ENCODE measurements around the gene PTGER1.

DNA sequence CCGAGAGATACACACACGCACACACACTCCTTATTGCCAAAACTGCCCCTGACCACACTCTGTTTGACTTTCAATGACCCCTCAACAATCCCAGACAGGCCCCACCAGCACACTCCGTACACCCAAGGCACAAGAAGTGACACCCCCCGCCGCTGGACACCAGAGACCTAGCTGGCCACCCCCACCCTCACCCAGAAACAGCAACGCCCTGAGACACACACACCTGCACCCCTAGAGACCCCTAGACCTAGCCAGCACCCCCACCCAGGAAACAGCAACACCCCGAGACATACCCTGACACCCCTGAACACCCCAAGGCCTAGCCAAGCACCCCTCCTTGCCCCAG lies 1.1 kb upstream of the PTGER1 start:
- TF ChIP-seq, protein P1, sequence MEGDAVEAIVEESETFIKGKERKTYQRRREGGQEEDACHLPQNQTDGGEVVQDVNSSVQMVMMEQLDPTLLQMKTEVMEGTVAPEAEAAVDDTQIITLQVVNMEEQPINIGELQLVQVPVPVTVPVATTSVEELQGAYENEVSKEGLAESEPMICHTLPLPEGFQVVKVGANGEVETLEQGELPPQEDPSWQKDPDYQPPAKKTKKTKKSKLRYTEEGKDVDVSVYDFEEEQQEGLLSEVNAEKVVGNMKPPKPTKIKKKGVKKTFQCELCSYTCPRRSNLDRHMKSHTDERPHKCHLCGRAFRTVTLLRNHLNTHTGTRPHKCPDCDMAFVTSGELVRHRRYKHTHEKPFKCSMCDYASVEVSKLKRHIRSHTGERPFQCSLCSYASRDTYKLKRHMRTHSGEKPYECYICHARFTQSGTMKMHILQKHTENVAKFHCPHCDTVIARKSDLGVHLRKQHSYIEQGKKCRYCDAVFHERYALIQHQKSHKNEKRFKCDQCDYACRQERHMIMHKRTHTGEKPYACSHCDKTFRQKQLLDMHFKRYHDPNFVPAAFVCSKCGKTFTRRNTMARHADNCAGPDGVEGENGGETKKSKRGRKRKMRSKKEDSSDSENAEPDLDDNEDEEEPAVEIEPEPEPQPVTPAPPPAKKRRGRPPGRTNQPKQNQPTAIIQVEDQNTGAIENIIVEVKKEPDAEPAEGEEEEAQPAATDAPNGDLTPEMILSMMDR (IDR thresholded peaks at IDR 0.05 in 2 of 3, conservative IDR thresholded peaks at IDR 0.05 in 1 of 3; ENCODE audit: control insufficient read depth in 2 of 3, extremely low read depth in 1 of 3, insufficient read depth in 1 of 3, low read depth in 3 of 3, low read length in 3 of 3) = no peak
- TF ChIP-seq ZNF274 (IDR thresholded peaks at IDR 0.05; ENCODE audit: insufficient read depth, insufficient read length) (no peak), SP1 (IDR thresholded peaks at IDR 0.05; ENCODE audit: low read depth, low read length) (no peak), BACH1 (IDR thresholded peaks at IDR 0.05; ENCODE audit: borderline replicate concordance) (no peak), JUND (IDR thresholded peaks at IDR 0.05; ENCODE audit: low read depth, low read length) (no peak), EZH2 (IDR thresholded peaks at IDR 0.05; ENCODE audit: borderline replicate concordance, control insufficient read depth, low read depth, low read length) (no peak), EP300 (IDR thresholded peaks at IDR 0.05; ENCODE audit: borderline replicate concordance in 1 of 2, control insufficient read depth in 1 of 2, low read depth in 2 of 2, low read length in 2 of 2) (no peak), ZSCAN29 (IDR thresholded peaks at IDR 0.05) (no peak), GABPA (IDR thresholded peaks at IDR 0.05; ENCODE audit: low read depth) (no peak), CBX5 (IDR thresholded peaks at IDR 0.05; ENCODE audit: low read depth) (no peak)
- TF ChIP-seq, protein P2, sequence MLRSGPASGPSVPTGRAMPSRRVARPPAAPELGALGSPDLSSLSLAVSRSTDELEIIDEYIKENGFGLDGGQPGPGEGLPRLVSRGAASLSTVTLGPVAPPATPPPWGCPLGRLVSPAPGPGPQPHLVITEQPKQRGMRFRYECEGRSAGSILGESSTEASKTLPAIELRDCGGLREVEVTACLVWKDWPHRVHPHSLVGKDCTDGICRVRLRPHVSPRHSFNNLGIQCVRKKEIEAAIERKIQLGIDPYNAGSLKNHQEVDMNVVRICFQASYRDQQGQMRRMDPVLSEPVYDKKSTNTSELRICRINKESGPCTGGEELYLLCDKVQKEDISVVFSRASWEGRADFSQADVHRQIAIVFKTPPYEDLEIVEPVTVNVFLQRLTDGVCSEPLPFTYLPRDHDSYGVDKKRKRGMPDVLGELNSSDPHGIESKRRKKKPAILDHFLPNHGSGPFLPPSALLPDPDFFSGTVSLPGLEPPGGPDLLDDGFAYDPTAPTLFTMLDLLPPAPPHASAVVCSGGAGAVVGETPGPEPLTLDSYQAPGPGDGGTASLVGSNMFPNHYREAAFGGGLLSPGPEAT (IDR thresholded peaks at IDR 0.05; ENCODE audit: low read depth) = no peak
- TF ChIP-seq, protein P3, sequence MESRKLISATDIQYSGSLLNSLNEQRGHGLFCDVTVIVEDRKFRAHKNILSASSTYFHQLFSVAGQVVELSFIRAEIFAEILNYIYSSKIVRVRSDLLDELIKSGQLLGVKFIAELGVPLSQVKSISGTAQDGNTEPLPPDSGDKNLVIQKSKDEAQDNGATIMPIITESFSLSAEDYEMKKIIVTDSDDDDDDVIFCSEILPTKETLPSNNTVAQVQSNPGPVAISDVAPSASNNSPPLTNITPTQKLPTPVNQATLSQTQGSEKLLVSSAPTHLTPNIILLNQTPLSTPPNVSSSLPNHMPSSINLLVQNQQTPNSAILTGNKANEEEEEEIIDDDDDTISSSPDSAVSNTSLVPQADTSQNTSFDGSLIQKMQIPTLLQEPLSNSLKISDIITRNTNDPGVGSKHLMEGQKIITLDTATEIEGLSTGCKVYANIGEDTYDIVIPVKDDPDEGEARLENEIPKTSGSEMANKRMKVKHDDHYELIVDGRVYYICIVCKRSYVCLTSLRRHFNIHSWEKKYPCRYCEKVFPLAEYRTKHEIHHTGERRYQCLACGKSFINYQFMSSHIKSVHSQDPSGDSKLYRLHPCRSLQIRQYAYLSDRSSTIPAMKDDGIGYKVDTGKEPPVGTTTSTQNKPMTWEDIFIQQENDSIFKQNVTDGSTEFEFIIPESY (IDR thresholded peaks at IDR 0.05) = no peak
- TF ChIP-seq, protein P4, sequence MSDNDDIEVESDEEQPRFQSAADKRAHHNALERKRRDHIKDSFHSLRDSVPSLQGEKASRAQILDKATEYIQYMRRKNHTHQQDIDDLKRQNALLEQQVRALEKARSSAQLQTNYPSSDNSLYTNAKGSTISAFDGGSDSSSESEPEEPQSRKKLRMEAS (IDR thresholded peaks at IDR 0.05; ENCODE audit: low read depth, low read length) = no peak

Measured in GM12878 (cell line).